Measurements from ENCODE around the gene F5. TPM values are rescaled to one million over a fixed set of nuclear protein-coding genes. Genes with fewer than 3 reads are reported as not detected.

The F5 gene
- total RNA-seq, 4 donors from 2014 or later, result 0.32 to 0.82 (median 0.37) TPM; not detected in 1

Small RNA genes lying within 50 kb of the gene (small RNA-seq; reads per million reads assigned to genes)
- gene AL021068.2, result 0 reads per million in 4 donors

Other genes starting within 250 kb of the F5 start
- gene NME7, start 218.7 kb downstream of the F5 start, total RNA-seq, result 10 to 100 TPM in 1 of 4 donors, 1 to 10 TPM in 3; 1.9 to 15.9 (median 8.3) TPM
- gene BLZF1, start 218.3 kb downstream of the F5 start, total RNA-seq, result 10 to 100 TPM; 14.5 to 33.3 (median 28.1) TPM
- gene CCDC181, start 159.0 kb downstream of the F5 start, total RNA-seq, result under 1 TPM in 2 of 4 donors, not detected in 2; 0.14 to 0.95 TPM
- gene SLC19A2, start 100.5 kb downstream of the F5 start, total RNA-seq, result 10 to 100 TPM in 3 of 4 donors, 1 to 10 TPM in 1; 2.8 to 20.2 (median 14.9) TPM
- gene SELP, start 43.6 kb upstream of the F5 start, total RNA-seq, result 1 to 10 TPM; 1.8 to 4.9 (median 2.2) TPM
- 1 to 10 TPM in 2 of 4 donors, under 1 TPM in 1, not detected in 1; 0.55 to 6.4 (median 2.9) TPM for gene SELL, start 125.1 kb upstream of the F5 start, total RNA-seq
- gene SELE, start 147.6 kb upstream of the F5 start, total RNA-seq, result under 1 TPM in 2 of 4 donors, not detected in 2; 0.14 to 0.16 TPM
- gene METTL18, start 208.4 kb upstream of the F5 start, total RNA-seq, result 1 to 10 TPM in 2 of 4 donors, not detected in 2; 6.3 to 6.8 TPM